Measurements from ENCODE around the gene WTAP. TPM values are rescaled to one million over a fixed set of nuclear protein-coding genes. Genes with fewer than 3 reads are reported as not detected.
A peak's percentile ranks its signal among the peaks of the same experiment; 100 is the strongest.

WTAP gene
- total RNA-seq, 1 experiment from 2014 or later = 138 TPM

GRCh38 chr6:159722655-159723054, 4.7 kb upstream of the WTAP start:
- no peaks in the 10 kb centered on the region for H3K23me2 ChIP-seq (ENCODE audit: insufficient read length, low read depth, low read length, poor library complexity, severe bottlenecking)
- H3K4me1 Mint-ChIP-seq = peaks cover 12 to 18% of the 10 kb centered on the region in 2 experiments
- no peaks in the 10 kb centered on the region for H3K9me3 ChIP-seq (ENCODE audit: control insufficient read depth, low read depth, low read length)
- H4K91ac ChIP-seq (ENCODE audit: insufficient read length, low read depth, low read length) = no peak overlapping the region
- H2BK20ac ChIP-seq (ENCODE audit: low read depth, low read length, poor library complexity, severe bottlenecking) = no peak overlapping the region
- H3K18ac ChIP-seq (ENCODE audit: insufficient read length, low read depth, low read length) = no peak overlapping the region
- no peak for TF ChIP-seq CTCF (conservative IDR thresholded peaks at IDR 0.05)
- H2AK5ac ChIP-seq (ENCODE audit: insufficient read length, low read length) = no peak overlapping the region
- H2BK12ac ChIP-seq (ENCODE audit: insufficient read length, low read depth, low read length) = no peak overlapping the region
- H4K5ac ChIP-seq (ENCODE audit: insufficient read length, low read depth, low read length) = no peak overlapping the region
- no peaks in the 10 kb centered on the region for H3K79me1 ChIP-seq (ENCODE audit: insufficient read depth, low read depth, low read length, poor library complexity, severe bottlenecking)
- peaks cover 6% of the 10 kb centered on the region; the same call in 1 of the 2 replicates for H3K79me2 ChIP-seq (ENCODE audit: insufficient read depth, low read length)
- DNase-seq = no peak
- H3K9me3 Mint-ChIP-seq = no peaks in the 10 kb centered on the region; a peak in 2 of 5 replicates
- H2BK5ac ChIP-seq (ENCODE audit: insufficient read length, low read length) = no peak overlapping the region
- H3K14ac ChIP-seq (ENCODE audit: insufficient read depth, low read length) = no peak overlapping the region
- no peaks in the 10 kb centered on the region for H3K27me3 ChIP-seq (ENCODE audit: insufficient read depth, low read length)
- H2BK120ac ChIP-seq (ENCODE audit: low read depth, low read length, poor library complexity, severe bottlenecking) = no peak overlapping the region
- no peaks in the 10 kb centered on the region for H3K4me1 ChIP-seq (ENCODE audit: insufficient read depth, low read length)
- no peak overlapping the region for H3K23ac ChIP-seq (ENCODE audit: insufficient read length, low read depth, low read length)
- H4K20me1 ChIP-seq (ENCODE audit: control insufficient read depth, insufficient read depth, insufficient read length) = no peaks in the 10 kb centered on the region
- no peaks in the 10 kb centered on the region; the same call in 1 of the 2 replicates for H3K27me3 Mint-ChIP-seq (ENCODE audit: low read depth)
- H2AFZ ChIP-seq (ENCODE audit: low read length) = no peak overlapping the region
- no peak overlapping the region for H3K56ac ChIP-seq (ENCODE audit: insufficient read length, low read depth, low read length)
- H3K4me2 ChIP-seq (ENCODE audit: insufficient read depth, insufficient read length, low read length) = no peak overlapping the region
- H3K9ac ChIP-seq (ENCODE audit: extremely low read depth, insufficient read length, low read length) = no peak overlapping the region
- no peak overlapping the region for H3K27ac ChIP-seq (ENCODE audit: insufficient read length, low read depth, low read length)
- no peak overlapping the region for H2BK15ac ChIP-seq (ENCODE audit: low read depth, low read length)
- H3K36me3 Mint-ChIP-seq (ENCODE audit: insufficient read depth in 1 of 3, low read depth in 3 of 3) = peaks cover 5 to 13% (median 8%) of the 10 kb centered on the region in 3 experiments; a peak in 6 of 7 replicates
- no peak overlapping the region for H3K4me3 Mint-ChIP-seq
- no peak overlapping the region for H4K8ac ChIP-seq (replicated peaks; ENCODE audit: insufficient read length, low read depth, low read length)
- no peak overlapping the region for H3T11ph ChIP-seq (ENCODE audit: low read length)
- peak overlapping the region in 1 of 3 experiments; percentile 59; a peak in 3 of 7 replicates for H3K27ac Mint-ChIP-seq
- no peak overlapping the region for H3K4ac ChIP-seq (ENCODE audit: low read depth, low read length)

All from H9 (cell line).